Esophagus muscularis mucosa (tissue), 3 donors: ENCODE results near the gene HLA-B.

Experiments used
- POLR2A ChIP-seq: fragments of 450-650 bp; IDR thresholded peaks from one replicate; pipeline ENCODE4 v1.6.1; 2017; ENCODE audit warnings: antibody characterized with exemption, moderate library complexity, mild to moderate bottlenecking, low read depth
- POLR2AphosphoS5 ChIP-seq, 2 donors: sonication (generic); formaldehyde crosslinking; IDR thresholded peaks; one replicate each; pipeline ENCODE4 v1.6.1; 2017; ENCODE audit warnings: antibody characterized with exemption in 2 of 2
- TF ChIP-seq, protein P1 (sequence below), 3 experiments: fragments of 200-600 bp in 2 of 3; fragments of 450-650 bp in 1 of 3; sonication (generic) in 2 of 3; IDR thresholded peaks; one replicate each; pipeline ENCODE4 v1.5.1; 2017 to 2019; ENCODE audit warnings: antibody characterized with exemption in 3 of 3, mild to moderate bottlenecking in 2 of 3, moderate library complexity in 1 of 3

DNA sequence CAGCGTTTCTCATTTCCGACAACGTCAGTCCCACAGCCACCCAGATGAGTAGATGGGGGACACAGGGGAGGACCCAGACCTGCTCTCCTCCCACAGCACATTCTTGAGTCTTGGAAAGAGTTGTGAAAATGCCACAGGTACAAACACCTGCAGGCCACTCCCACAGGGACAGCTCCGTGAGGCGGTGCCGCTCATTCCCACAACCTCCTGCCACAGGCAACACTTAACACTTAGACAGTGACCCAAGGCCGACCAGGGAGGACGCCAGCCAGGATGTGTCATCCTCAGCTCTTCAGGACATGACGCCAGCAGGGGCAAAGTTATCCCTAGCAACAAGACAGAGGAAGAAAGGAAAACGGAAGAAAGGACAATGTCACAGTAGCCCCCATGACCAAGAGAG lies 22.9 kb upstream of the HLA-B start:
- TF ChIP-seq, protein P1, sequence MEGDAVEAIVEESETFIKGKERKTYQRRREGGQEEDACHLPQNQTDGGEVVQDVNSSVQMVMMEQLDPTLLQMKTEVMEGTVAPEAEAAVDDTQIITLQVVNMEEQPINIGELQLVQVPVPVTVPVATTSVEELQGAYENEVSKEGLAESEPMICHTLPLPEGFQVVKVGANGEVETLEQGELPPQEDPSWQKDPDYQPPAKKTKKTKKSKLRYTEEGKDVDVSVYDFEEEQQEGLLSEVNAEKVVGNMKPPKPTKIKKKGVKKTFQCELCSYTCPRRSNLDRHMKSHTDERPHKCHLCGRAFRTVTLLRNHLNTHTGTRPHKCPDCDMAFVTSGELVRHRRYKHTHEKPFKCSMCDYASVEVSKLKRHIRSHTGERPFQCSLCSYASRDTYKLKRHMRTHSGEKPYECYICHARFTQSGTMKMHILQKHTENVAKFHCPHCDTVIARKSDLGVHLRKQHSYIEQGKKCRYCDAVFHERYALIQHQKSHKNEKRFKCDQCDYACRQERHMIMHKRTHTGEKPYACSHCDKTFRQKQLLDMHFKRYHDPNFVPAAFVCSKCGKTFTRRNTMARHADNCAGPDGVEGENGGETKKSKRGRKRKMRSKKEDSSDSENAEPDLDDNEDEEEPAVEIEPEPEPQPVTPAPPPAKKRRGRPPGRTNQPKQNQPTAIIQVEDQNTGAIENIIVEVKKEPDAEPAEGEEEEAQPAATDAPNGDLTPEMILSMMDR (IDR thresholded peaks at IDR 0.05): no peak
- TF ChIP-seq POLR2A (no peak), POLR2AphosphoS5 (IDR thresholded peaks at IDR 0.05) (no peak)
